IMR-90 (cell line): Measurements from ENCODE around the gene CXXC1. TPM values are rescaled to one million over a fixed set of nuclear protein-coding genes. Genes with fewer than 3 reads are reported as not detected.
"Not testable (repeated sequence)": the region's sequence is repeated elsewhere in the genome, so short reads cannot be mapped to it uniquely, and the experiment has no call there.

ENCODE experiments used
- ATAC-seq: fragments of 200-7000 bp; cut with Tn5 transposase; 2 replicates; pipeline ENCODE4 v1.9.1; 2020; ENCODE audit warnings: low read depth, mild to moderate bottlenecking, moderate library complexity
- BruUV-seq: library from RNA; stranded (reverse); fragments of 400-500 nt; replicated peaks from 2 replicates; lab custom pipeline; 2021; lab: Mats Ljungman, UMichigan
- CTCF ChIA-PET: fragments of 300-600 bp; formaldehyde crosslinking; extraction: SDS; loops from one replicate; lab custom pipeline; 2021; ENCODE audit warnings: antibody characterized with exemption; lab: Yijun Ruan, JAX
- POLR2A ChIA-PET: fragments of 300-600 bp; sonication (Branson Sonifier 250); formaldehyde crosslinking; loops from one replicate; lab custom pipeline; 2022; ENCODE audit warnings: antibody characterized with exemption; ENCODE audit not compliant: unreplicated experiment; lab: Charles Lee
- DNase-seq: peaks from one replicate; pipeline ENCODE4 v3.0.0; 2013
- H2AFZ ChIP-seq: replicated peaks from 2 replicates; pipeline ENCODE3; 2013; ENCODE audit warnings: low read length, mild to moderate bottlenecking; ENCODE audit not compliant: poor library complexity
- H2AK5ac ChIP-seq: 2 replicates; pipeline ENCODE4 v1.6.1; 2013; ENCODE audit warnings: low read depth, low read length, inconsistent platforms
- H2AK9ac ChIP-seq: replicated peaks from 2 replicates; pipeline ENCODE3; 2013; ENCODE audit warnings: mild to moderate bottlenecking, low read depth, low read length, moderate library complexity; ENCODE audit not compliant: poor library complexity
- H2BK120ac ChIP-seq: 2 replicates; pipeline ENCODE4 v1.6.1; 2013; ENCODE audit warnings: low read depth, low read length, inconsistent platforms
- H2BK15ac ChIP-seq: 3 replicates; pipeline ENCODE4 v1.6.1; 2013; ENCODE audit warnings: low read depth, low read length, inconsistent platforms
- H2BK20ac ChIP-seq: 2 replicates; pipeline ENCODE4 v1.6.1; 2013; ENCODE audit warnings: low read depth, mild to moderate bottlenecking, inconsistent platforms, low read length, moderate library complexity
- H2BK5ac ChIP-seq: 2 replicates; pipeline ENCODE4 v1.6.1; 2013; ENCODE audit warnings: mild to moderate bottlenecking, low read depth, low read length, inconsistent platforms; ENCODE audit not compliant: poor library complexity, severe bottlenecking
- H3K14ac ChIP-seq: replicated peaks from 2 replicates; pipeline ENCODE4 v1.6.1; 2013; ENCODE audit warnings: low read depth, low read length, inconsistent platforms
- H3K18ac ChIP-seq: 2 replicates; pipeline ENCODE4 v1.6.1; 2013; ENCODE audit warnings: low read depth, low read length, control low read depth
- H3K23ac ChIP-seq: 2 replicates; pipeline ENCODE4 v1.6.1; 2013; ENCODE audit warnings: low read depth, low read length, inconsistent platforms
- H3K27ac ChIP-seq: 2 replicates; pipeline ENCODE4 v1.5.1; 2013; ENCODE audit warnings: mild to moderate bottlenecking, control low read depth, low read length; ENCODE audit not compliant: insufficient read depth
- H3K27me3 ChIP-seq: 2 replicates; pipeline ENCODE4 v1.6.1; 2013; ENCODE audit warnings: low read length; ENCODE audit not compliant: control insufficient read depth, insufficient read depth
- H3K36me3 ChIP-seq: 2 replicates; pipeline ENCODE4 v1.6.1; 2013; ENCODE audit warnings: low read length, mixed read lengths; ENCODE audit not compliant: control insufficient read depth, insufficient read depth
- H3K4ac ChIP-seq: 2 replicates; pipeline ENCODE4 v1.6.1; 2013; ENCODE audit warnings: low read depth, low read length, inconsistent platforms
- H3K4me1 ChIP-seq: 2 replicates; pipeline ENCODE4 v1.6.1; 2013; ENCODE audit warnings: low read length, mixed read lengths; ENCODE audit not compliant: control insufficient read depth, insufficient read depth
- H3K4me2 ChIP-seq: 2 replicates; pipeline ENCODE4 v1.6.1; 2013; ENCODE audit warnings: low read depth, mild to moderate bottlenecking, control low read depth, low read length, moderate library complexity
- H3K4me3 ChIP-seq: 2 replicates; pipeline ENCODE4 v1.5.1; 2013; ENCODE audit warnings: low read depth, mild to moderate bottlenecking, control low read depth, low read length, moderate library complexity; ENCODE audit not compliant: insufficient read depth
- H3K56ac ChIP-seq: 2 replicates; pipeline ENCODE4 v1.6.1; 2013; ENCODE audit warnings: low read length, inconsistent platforms; ENCODE audit not compliant: insufficient read depth; ENCODE audit errors: extremely low read depth
- H3K79me1 ChIP-seq, 2 experiments: 2 replicates each; pipeline ENCODE4 v1.6.1; 2013; ENCODE audit warnings: low read length in 2 of 2, inconsistent platforms in 1 of 2, low read depth in 1 of 2
- H3K9ac ChIP-seq: 2 replicates; pipeline ENCODE4 v1.6.1; 2013; ENCODE audit warnings: low read depth, low read length, control low read depth
- H3K9me1 ChIP-seq: 2 replicates; pipeline ENCODE4 v1.6.1; 2013; ENCODE audit warnings: low read length, inconsistent platforms; ENCODE audit not compliant: insufficient read depth
- H3K9me3 ChIP-seq: 2 replicates; pipeline ENCODE4 v1.6.1; 2013; ENCODE audit warnings: low read length; ENCODE audit not compliant: control insufficient read depth, insufficient read depth
- H4K20me1 ChIP-seq: 2 replicates; pipeline ENCODE4 v1.6.1; 2013; ENCODE audit warnings: low read length, inconsistent platforms; ENCODE audit not compliant: insufficient read depth
- H4K5ac ChIP-seq: 2 replicates; pipeline ENCODE4 v1.6.1; 2013; ENCODE audit warnings: mild to moderate bottlenecking, low read depth, low read length, control low read depth
- H4K8ac ChIP-seq, 2 experiments: 2 replicates each; pipeline ENCODE4 v1.6.1; 2013; ENCODE audit warnings: low read depth in 2 of 2, low read length in 2 of 2, control low read depth in 1 of 2, inconsistent platforms in 1 of 2
- H4K91ac ChIP-seq: 2 replicates; pipeline ENCODE4 v1.6.1; 2013; ENCODE audit warnings: low read depth, low read length, inconsistent platforms; ENCODE audit not compliant: insufficient read depth
- FOS ChIP-seq: fragments of 150-350 bp; IDR thresholded peaks from 2 replicates; pipeline ENCODE4 v1.6.1; 2016; ENCODE audit warnings: low read depth, low read length
- WGBS, 2 experiments: methylation state at CpG; one replicate each; pipeline versions ENCODE4 v1.1.5 to v1.1.7; 2013; ENCODE audit warnings: missing lambda C conversion rate in 2 of 2; ENCODE audit not compliant: insufficient read length in 1 of 2; ENCODE audit errors: extremely low coverage in 2 of 2; 5-methylcytosine and 5-hydroxymethylcytosine counted together
- dilution Hi-C: fragments of 300-500 bp; cut with HindIII; formaldehyde crosslinking; loops from one replicate; pipeline ENCODE4 v1.14.3; 2018; ENCODE audit warnings: low sequenced_read_pairs; ENCODE audit not compliant: unreplicated experiment
- in situ Hi-C: fragments of 300-500 bp; cut with MboI; formaldehyde crosslinking; loops from 3 replicates; pipeline ENCODE4 v1.14.3; 2019; ENCODE audit warnings: low sequenced_read_pairs, inconsistent platforms, mixed read lengths
- intact Hi-C: fragments of 100-400 bp; cut with micrococcal nuclease; formaldehyde crosslinking; loops from 2 replicates; pipeline ENCODE4 v1.10.0; 2022
- polyA plus RNA-seq, 3 experiments: library from polyadenylated mRNA; depleted of rRNA; stranded (reverse); fragments of >200 nt; gene quantifications; 2 replicates each; pipeline ENCODE4 v1.2.3, GENCODE V29; 2012; ENCODE audit warnings: low replicate concordance in 1 of 3
- total RNA-seq: library from RNA; depleted of rRNA; stranded (reverse); fragments of >200 nt; gene quantifications from 2 replicates; pipeline ENCODE4 v1.2.3, GENCODE V29; 2012
- TF ChIP-seq, protein P1 (sequence below): conservative IDR thresholded peaks from 2 replicates; pipeline ENCODE4 v1.5.1; 2012; ENCODE audit warnings: mild to moderate bottlenecking, low read depth, low read length, improper control_type of control experiment

The CXXC1 gene
- total and polyA plus RNA-seq, 2 of the 4 experiments (the other 2 are of a cell fraction) = 24.0 to 66.2 TPM

DNA sequence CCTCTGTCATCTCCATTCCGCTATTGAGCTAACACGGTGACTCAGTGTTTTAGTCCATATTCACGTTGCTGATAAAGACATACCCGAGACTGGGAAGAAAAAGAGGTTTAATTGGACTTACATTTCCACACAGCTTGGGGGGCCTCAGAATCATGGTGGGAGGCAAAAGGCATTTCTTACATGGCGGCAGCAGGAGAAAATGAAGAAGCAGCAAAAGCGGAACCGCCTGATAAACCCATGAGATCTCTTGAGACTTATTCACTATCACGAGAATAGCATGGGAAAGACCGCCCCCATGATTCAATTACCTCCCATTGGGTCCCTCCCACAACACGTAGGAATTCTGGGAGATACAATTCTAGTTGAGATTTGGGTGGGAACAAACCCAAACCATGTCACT is 22.6 kb upstream of the CXXC1 start:
- H3K9me1 ChIP-seq = 0 out of 2 replicates have a peak, but pooled peaks cover 3% of the 10 kb centered on the region
- H3K27ac ChIP-seq = no peak overlapping the region
- no peak overlapping the region for H3K23ac ChIP-seq
- H3K4ac ChIP-seq = no peak overlapping the region
- H3K18ac ChIP-seq = no peak overlapping the region
- H4K5ac ChIP-seq = no peak overlapping the region
- no peak overlapping the region for H4K8ac ChIP-seq
- H3K79me1 ChIP-seq = no peaks in the 10 kb centered on the region; a peak in 1 of 4 replicates
- ATAC-seq = no peak
- intact Hi-C loops (no loop called here), dilution Hi-C loops (no loop called here), in situ Hi-C loops (no loop called here)
- no peaks in the 10 kb centered on the region for H3K9me3 ChIP-seq
- BruUV-seq = no TSS peak
- no peak overlapping the region for H2AFZ ChIP-seq
- no peak for TF ChIP-seq FOS
- TF ChIP-seq, protein P1, sequence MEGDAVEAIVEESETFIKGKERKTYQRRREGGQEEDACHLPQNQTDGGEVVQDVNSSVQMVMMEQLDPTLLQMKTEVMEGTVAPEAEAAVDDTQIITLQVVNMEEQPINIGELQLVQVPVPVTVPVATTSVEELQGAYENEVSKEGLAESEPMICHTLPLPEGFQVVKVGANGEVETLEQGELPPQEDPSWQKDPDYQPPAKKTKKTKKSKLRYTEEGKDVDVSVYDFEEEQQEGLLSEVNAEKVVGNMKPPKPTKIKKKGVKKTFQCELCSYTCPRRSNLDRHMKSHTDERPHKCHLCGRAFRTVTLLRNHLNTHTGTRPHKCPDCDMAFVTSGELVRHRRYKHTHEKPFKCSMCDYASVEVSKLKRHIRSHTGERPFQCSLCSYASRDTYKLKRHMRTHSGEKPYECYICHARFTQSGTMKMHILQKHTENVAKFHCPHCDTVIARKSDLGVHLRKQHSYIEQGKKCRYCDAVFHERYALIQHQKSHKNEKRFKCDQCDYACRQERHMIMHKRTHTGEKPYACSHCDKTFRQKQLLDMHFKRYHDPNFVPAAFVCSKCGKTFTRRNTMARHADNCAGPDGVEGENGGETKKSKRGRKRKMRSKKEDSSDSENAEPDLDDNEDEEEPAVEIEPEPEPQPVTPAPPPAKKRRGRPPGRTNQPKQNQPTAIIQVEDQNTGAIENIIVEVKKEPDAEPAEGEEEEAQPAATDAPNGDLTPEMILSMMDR = no peak
- no peak overlapping the region for H3K4me3 ChIP-seq
- no peak for DNase-seq
- H3K56ac ChIP-seq = no peak overlapping the region
- H2AK5ac ChIP-seq = no peak overlapping the region
- no peak overlapping the region for H2BK5ac ChIP-seq
- H3K4me2 ChIP-seq = no peak overlapping the region
- H3K9ac ChIP-seq = no peak overlapping the region
- no peak overlapping the region for H2BK120ac ChIP-seq
- no peak overlapping the region for H2BK20ac ChIP-seq
- peaks cover 3% of the 10 kb centered on the region; the same call in 1 of the 2 replicates for H3K4me1 ChIP-seq
- no peaks in the 10 kb centered on the region for H4K20me1 ChIP-seq
- ChIA-PET CTCF (no interaction called here), POLR2A (no interaction called here)
- H2BK15ac ChIP-seq = no peak overlapping the region
- no peaks in the 10 kb centered on the region for H3K27me3 ChIP-seq
- WGBS, 2 experiments = no CpG with 5 or more reads among the region's 10 CpGs
- no peak overlapping the region for H2AK9ac ChIP-seq
- H3K14ac ChIP-seq = no peak overlapping the region
- no peaks in the 10 kb centered on the region for H3K36me3 ChIP-seq
- no peak overlapping the region for H4K91ac ChIP-seq

DNA sequence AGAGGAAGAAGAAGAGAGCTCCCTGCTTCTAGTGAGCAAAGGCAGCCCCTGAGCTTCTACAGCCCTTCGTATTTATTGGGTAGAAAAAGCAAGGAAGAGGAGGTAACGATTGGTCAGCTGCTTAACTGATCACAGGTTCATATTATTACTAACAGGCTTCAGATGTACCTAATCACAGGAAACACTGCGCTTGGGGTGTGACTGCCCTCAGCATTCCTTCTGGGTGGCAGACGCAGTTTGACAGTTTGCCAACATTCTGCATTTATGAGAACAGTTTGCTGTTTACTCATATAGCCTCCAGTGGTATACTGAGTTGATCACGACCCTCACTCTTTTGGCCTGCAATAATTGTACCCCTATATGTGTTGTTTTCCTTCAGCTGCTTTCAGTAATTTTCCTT is 21.4 kb upstream of the CXXC1 start:
- H2AK9ac ChIP-seq, CTCF ChIA-PET, H3K4ac ChIP-seq, H2AFZ ChIP-seq, H3K4me1 ChIP-seq, H3K18ac ChIP-seq, H2BK15ac ChIP-seq, H3K9me1 ChIP-seq, H4K5ac ChIP-seq, BruUV-seq, POLR2A ChIA-PET, H4K91ac ChIP-seq, H3K56ac ChIP-seq, dilution Hi-C loops, H3K9ac ChIP-seq, H2BK120ac ChIP-seq, H3K36me3 ChIP-seq, H3K4me2 ChIP-seq, intact Hi-C loops, H3K27ac ChIP-seq, H3K79me1 ChIP-seq, H3K14ac ChIP-seq, H3K23ac ChIP-seq, H4K20me1 ChIP-seq, H3K27me3 ChIP-seq, H3K4me3 ChIP-seq, ATAC-seq, H3K9me3 ChIP-seq, H2BK5ac ChIP-seq, H4K8ac ChIP-seq, H2AK5ac ChIP-seq, H2BK20ac ChIP-seq, in situ Hi-C loops, DNase-seq: not testable (repeated sequence)
- no CpG with 5 or more reads among the region's 5 CpGs for WGBS, 2 experiments
